GM18868 (cell line): ENCODE data around the gene BRSK1.

Source experiments
- ATAC-seq: cut with Tn5 transposase; IDR thresholded peaks from one replicate; pipeline ENCODE4 v1.9.1; 2021; ENCODE audit warnings: mild to moderate bottlenecking, moderate library complexity; ENCODE audit not compliant: unreplicated experiment

BRSK1 gene

DNA sequence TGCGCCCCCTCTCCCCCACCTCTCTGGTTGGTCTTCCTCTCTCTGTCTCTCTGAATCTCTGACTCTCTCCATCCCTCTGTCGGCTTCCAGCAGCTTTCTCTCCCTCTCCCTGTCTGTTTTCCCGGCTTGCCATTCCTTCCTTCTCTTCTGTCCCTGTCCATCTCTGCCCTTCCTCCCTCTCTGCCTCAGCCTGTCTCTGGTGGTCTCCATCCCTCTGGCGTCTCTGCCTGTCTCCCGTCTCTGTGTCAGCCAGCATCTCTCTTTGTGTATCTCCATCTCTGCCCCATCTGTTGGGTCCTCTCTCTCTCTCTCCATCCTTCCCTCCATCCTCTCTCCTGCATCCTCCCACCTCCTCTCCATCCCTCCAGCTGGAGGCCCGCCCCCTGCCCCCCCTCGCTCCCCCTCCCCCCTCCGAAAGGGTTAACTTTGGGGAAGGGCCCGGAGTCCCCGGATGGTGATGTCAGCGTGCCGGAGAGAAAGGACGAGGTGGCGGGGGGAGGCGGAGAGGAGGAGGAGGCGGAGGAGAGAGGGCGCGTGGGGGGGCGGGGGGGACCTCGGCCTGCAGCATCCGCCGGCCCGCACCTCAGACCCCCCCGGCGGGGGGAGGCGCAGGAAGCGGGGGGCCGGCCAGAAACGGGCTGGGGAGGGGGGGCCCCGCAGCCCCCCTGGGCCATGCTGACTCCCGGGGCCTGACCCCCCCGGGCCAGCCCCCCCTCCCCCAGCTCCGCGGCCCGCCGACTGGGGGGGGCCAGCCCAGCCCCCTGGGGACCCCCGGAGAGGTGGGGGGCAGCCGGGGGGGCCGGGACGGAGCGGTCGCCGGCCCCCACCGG is at the start of gene BRSK1:
TSS of gene BRSK1 (plus strand) at position 450 of the 830 bp plus-strand sequence. CDS start 446 bp downstream, outside the sequence.
- no peak for ATAC-seq

DNA sequence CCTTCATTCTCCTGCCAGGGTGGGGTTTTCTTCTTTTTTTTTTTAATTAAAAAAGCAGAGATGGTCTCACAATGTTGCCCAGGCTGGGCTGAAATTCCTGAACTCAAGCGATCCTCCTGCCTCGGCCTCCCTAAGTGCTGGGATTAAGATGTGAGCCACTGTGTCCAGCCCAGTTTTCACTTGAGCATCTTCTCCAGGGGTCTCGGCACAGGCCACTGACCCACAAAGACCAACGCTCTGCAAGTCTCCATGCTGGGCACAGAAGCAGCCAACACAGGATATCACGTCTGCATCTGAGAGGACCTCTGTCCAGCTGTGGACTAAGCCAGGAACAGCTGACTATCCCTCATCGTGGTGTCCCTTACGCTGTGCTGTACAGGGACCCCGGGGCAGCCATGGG is 45.8 kb upstream of the BRSK1 start:
- ATAC-seq, result no peak

DNA sequence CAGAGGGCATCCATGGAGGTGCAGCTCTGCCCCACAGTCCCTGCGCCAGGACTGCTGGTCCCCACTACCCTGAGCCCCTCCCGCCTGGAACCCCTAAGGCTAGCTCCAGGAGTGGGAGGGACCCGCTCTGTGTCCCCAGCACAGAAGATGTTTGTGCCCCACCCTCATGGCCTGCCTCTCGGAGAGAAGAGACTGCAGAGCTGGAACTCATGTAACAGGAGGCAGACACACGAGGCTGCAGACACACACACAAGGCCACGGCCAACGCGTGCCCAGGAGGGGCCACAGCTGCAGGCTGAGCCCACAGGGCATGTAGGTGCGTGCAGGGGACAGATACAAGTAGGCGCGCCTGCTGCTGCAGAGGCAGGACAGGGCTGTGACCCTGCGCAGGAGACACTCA is 44.8 kb upstream of the BRSK1 start:
- no peak for ATAC-seq

DNA sequence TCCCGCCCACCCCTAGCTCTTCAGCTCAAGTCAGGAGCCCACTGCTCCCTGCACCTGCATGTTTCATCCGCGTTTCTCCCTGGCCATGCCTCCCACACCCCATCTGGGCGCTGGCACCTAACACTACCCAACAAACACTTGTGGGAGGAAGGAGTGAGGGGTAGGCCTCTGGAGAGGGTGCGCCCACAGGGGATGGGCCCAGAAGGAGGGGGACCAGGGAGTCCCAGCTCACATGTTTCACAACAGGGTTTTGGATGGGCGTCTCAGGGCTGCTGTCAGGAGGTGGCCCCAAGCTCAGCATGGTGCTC is 43.1 kb upstream of the BRSK1 start:
- ATAC-seq, result no peak

GRCh38 chr19:55241143-55241934 is 42.5 kb upstream of the BRSK1 start:
- ATAC-seq, result no peak

DNA sequence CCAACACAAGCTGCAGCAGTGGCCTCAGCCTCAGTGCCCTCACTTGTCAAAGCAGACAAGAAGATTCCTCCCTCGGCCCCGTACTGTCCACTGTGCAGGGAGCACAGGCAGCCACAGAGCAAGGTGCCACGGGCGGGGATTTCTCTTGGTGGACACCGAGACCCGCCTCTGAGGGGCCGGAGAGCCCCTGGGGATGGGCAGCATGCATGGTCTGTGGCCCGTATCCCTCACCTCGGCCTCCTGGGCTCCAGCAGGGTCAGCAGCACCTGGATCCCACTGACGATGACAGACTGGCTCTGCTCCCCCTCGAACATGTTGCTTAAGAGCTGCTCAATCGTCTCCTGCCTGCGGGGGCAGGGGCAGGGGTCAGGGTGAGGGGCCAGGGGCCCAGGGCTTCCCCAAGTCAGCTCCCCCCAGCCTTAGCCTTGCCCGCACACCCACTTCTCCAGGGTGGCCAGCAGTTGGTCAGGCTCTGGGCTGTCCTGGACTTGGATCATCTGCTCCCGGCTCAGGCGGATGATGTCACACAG is 41.8 kb upstream of the BRSK1 start:
- ATAC-seq, result no peak

GRCh38 chr19:55242517-55242916 is 41.3 kb upstream of the BRSK1 start:
- no peak for ATAC-seq

DNA sequence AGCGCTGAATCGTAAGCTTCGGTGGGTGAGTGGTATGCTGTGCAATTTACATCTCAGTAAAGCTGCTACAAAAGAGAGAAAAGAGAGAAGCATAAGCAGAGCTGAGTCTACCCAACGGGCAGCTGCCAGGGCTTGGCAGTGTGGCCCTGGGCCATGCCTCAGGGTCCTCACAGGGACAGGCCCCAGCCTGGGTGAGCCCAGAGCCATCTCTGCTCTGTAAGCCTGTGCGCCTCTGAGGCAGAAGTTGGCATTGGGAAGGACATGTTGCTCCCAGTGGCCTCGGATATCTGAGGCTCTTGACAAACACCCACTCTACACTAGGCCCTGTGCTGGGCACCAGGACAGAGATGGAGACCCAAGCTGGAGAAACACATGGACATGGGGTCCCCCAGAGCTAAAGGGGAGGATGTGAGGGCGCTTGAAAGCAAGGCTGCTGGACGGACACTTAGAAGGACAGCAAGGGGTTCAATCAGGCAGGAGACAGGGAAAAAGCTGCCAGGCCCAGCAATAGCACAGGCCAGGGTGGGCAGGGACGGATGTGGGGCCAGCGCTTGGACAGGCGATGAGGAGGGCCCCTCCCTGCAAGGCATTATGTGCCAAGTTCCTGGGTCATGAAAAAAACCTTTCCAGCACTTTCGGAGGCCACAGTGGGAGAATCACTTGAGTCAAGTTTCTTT is 39.7 kb upstream of the BRSK1 start:
- no peak for ATAC-seq

DNA sequence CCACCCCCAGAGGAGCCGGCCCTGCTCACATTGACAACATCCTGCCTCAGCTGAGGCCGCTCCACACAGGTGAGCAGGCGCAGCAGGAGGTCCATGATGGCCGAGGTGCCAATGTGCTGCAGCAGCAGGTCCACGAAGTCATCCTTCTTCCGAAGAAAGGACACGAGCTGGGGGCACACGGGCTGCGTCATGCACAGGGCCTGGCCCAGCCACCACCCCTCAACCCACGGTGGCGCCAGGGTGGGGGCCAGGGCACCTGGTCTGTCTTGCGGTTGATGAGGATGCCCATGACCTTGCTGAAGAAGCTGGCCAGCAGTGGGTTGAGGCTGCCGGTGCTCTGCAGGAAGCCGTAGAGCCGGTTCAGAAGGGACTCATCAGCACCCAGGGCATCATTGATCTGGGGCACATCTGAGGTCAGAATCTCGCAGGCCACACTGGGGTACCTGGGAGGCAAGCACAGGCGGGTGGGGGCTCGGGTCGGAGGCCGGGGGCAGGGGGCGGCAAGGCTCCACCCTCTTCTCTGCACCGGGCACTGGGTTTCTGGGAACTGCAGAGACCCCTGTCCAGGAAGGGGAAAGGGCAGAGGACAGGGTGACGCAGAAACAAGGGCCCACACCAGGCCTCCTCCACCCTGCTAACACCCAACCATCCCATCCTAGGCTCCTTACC is 38.4 kb upstream of the BRSK1 start:
- no peak for ATAC-seq

DNA sequence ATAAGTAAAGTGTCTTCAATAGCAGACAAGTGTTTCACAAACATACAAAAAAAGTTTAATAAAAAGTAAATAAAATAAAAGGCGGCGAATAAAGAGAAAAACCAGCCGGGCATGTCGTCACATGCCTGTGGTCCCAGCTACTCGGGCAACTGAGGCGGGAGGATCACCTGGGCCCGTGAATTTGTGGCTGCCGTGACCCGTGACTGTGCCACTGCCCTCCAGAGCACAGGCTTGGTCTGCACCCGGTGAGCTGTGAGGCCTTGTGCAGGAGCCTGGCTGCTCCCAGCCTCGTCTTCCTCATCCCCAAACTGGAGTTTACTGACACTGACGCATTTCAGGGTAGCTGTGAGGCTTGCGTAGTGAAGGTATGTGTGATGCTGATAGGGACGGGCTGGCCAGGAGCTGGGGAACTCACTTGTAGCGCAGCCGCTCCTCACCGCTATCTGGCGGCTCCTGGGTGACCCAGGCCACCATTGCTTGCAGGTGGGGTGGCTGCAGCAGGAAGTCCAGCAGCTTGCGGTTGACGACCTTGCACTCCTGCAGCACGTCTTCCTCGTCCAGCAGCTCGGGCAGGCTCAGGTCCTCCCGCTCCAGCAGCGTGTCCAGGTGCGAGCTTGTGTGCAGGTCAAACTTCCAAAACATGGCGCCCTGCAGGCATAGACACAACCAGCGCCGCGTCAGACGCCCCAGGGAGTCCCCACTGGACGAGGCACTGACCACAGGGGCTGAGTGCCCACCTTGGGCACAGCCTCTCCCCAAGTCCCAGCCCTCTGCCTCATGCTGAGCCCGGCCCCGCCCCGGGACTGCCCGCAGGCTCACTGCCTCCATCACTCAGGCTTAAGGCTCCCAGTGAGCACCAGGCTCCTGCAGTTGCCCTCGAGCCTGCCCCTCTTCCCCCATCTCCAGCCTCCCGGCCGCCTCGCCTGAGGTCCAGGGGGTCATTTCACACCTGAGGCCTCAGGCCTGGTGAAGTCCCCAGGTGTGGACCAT is 37.0 kb upstream of the BRSK1 start:
- no peak for ATAC-seq

- ATAC-seq, result no peak
These were observed 36.1 kb upstream of the BRSK1 start for GRCh38 chr19:55247621-55248099.

GRCh38 chr19:55248166-55248675 is 35.6 kb upstream of the BRSK1 start:
- no peak for ATAC-seq

DNA sequence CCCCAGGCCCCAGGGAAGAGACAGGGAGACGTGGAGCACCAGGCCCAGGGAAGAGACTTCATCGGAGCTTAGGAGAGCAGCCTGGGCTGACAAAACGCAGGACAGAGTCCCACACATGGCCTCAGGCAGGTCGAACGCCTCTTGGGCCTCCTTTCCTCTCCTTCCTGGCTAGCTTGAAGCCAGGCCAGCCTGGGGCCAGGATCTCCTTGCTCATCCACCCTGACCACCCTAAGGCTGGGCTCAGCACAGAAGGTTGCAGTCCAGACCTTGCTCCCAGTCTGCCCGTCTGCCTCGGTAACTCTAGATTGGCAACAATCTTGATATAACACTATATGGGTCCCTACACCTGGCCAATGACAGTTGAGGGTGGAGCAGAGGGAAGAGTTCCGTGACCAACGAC is 35.1 kb upstream of the BRSK1 start:
- ATAC-seq, result no peak

DNA sequence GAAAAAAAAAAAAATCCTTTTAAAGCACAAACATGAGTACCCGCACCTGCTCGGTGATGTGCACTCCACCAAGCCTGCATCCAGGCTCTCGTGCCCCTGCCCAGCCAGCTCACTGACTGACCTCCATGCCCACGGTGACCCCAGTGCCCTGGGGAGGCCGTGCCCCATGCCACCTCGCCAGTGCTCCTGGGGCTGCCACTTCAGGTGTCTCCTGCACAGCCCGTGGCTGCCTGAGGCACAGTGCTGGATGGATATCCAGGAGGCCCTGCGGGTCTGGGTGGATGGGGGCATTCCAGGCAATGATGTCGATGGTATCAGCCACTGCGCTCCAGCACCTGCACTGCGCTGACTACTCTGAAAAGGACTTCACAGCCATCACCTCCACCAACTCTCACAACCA is 34.0 kb upstream of the BRSK1 start:
- ATAC-seq, result no peak

GRCh38 chr19:55250262-55251036 is 33.3 kb upstream of the BRSK1 start:
- ATAC-seq, result no peak

DNA sequence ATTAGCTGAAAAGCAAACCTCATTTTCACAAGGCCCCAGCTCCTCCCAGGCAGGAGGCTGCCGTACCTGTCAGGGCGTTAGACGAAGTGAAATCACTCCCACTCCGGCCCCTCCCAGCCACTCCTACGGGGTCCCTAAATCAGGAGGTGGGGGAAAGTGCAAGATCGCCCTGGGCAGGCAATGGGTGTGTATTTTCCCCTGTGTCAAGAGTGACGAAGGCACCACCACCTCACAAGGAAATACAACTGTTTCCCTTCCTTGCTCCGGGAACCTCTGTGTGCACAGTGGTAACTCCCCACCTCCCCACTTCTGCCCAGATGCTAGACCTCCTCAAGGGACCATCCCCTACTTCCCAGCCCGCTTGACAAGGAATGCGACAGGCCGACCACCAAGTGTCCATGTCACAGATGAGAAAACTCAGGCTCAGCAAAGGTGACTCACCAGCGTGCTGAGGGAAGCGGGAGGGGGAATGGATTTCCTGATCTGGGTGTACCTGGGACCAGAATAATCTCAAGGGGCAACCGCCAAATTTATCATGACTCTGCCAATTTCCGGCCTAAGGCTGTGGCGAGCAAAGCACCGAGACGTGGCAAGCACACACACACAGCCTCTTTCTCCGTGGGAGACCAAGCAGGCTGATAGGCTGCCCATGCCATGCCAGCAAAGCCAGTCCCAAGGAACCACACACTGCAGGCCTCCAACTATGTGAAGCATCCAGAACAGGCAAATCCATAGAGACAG is 32.3 kb upstream of the BRSK1 start:
- no peak for ATAC-seq

DNA sequence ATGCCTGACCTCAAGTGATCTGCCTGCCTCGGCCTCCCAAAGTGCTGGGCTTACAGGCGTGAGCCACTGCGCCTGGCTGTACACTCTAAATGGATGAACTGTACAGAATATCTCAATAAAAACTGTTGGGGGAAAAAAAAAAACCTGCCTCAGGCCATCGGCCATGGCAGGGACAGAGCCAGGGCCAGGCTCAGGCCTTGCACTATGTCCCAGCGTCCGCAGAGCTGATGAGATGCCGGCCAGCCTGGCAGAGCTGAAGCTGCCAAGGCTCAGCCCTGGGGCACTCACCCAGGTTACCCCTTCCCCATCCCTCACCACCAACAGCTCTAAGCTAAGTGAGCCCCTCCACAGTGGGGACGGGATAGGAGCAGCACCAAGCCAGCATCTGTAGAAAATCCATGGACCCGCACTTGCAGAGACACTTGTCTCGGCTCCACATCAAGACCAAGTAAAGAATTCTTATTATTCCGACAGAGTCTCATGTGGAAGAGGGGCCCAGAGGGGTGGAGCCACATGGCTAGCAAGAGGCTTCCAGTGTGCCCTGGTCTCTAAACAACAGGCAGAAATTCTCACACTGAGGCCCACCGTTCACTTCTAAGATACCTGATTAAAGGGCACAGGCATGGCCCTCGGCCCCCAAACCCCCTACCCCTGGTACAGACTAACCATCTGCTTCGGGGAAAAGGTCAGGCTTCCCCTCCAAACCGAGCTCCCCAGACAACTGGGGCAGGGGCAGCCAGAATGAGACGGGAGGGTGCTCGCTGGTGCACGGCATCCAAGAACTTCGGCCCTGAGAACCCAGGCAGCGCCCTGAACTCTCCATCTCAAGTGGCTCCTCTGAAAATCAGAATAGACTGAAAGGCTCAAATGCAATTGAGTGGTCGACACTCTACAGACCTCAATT is 30.8 kb upstream of the BRSK1 start:
- ATAC-seq, result no peak
